IMR-90 (cell line): ENCODE results near the gene GJB4.

Experiments
- BHLHE40 ChIP-seq: fragments of 150-350 bp; IDR thresholded peaks from 2 replicates; pipeline ENCODE4 v1.6.1; 2016; ENCODE audit warnings: mild to moderate bottlenecking, low read depth, low read length
- CEBPB ChIP-seq: IDR thresholded peaks from 2 replicates; pipeline ENCODE4 v1.6.1; 2012; ENCODE audit warnings: low read depth, low read length, improper control_type of control experiment
- ELK1 ChIP-seq: fragments of 150-350 bp; IDR thresholded peaks from 2 replicates; pipeline ENCODE4 v1.6.1; 2016; ENCODE audit warnings: low read depth, mild to moderate bottlenecking, low read length, moderate library complexity, borderline replicate concordance
- FOS ChIP-seq: fragments of 150-350 bp; IDR thresholded peaks from 2 replicates; pipeline ENCODE4 v1.6.1; 2016; ENCODE audit warnings: low read depth, low read length
- MAFK ChIP-seq: IDR thresholded peaks from 2 replicates; pipeline ENCODE4 v1.6.1; 2012; ENCODE audit warnings: low read depth, low read length, improper control_type of control experiment
- MAZ ChIP-seq: IDR thresholded peaks from 2 replicates; pipeline ENCODE4 v1.6.1; 2012; ENCODE audit warnings: low read depth, mild to moderate bottlenecking, low read length, improper control_type of control experiment, moderate library complexity, borderline replicate concordance
- POLR2A ChIP-seq: IDR thresholded peaks from 2 replicates; pipeline ENCODE4 v1.6.1; 2012; ENCODE audit warnings: mild to moderate bottlenecking, low read depth, low read length
- RAD21 ChIP-seq: IDR thresholded peaks from 2 replicates; pipeline ENCODE4 v1.6.1; 2012; ENCODE audit warnings: low read length, improper control_type of control experiment
- RFX5 ChIP-seq: IDR thresholded peaks from 2 replicates; pipeline ENCODE4 v1.8.0; 2012; ENCODE audit warnings: low read depth, mild to moderate bottlenecking, low read length, moderate library complexity
- SMC3 ChIP-seq: fragments of 150-350 bp; IDR thresholded peaks from 2 replicates; pipeline ENCODE4 v1.6.1; 2016; ENCODE audit warnings: low read depth, mild to moderate bottlenecking, antibody characterized with exemption, low read length, moderate library complexity
- USF2 ChIP-seq: fragments of 150-350 bp; IDR thresholded peaks from 2 replicates; pipeline ENCODE4 v1.6.1; 2017; ENCODE audit warnings: mild to moderate bottlenecking, antibody characterized with exemption, low read length, low read depth
- TF ChIP-seq, protein P1 (sequence below): conservative IDR thresholded peaks from 2 replicates; pipeline ENCODE4 v1.5.1; 2012; ENCODE audit warnings: mild to moderate bottlenecking, low read depth, low read length, improper control_type of control experiment

DNA sequence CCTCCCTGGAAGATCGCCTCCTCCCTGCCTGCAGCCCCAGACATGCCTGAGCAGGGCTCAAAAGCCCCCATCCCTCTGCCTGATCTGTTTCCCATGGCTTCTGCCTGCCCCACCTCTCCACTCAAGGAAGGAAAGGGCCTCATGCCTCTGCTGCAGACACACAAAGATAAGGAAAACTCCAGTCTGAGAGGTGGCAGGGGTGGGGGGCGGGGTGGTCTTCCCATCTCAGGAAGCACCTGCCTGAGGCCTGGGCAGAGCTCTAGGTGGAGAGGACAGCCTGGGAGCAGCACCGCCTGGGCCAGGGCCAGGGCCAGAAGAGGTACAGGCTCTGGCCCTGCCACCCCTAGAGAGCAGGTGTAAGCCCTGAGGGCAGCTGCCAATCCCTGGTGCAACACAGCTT, 17.4 kb downstream of the GJB4 start:
- TF ChIP-seq, protein P1, sequence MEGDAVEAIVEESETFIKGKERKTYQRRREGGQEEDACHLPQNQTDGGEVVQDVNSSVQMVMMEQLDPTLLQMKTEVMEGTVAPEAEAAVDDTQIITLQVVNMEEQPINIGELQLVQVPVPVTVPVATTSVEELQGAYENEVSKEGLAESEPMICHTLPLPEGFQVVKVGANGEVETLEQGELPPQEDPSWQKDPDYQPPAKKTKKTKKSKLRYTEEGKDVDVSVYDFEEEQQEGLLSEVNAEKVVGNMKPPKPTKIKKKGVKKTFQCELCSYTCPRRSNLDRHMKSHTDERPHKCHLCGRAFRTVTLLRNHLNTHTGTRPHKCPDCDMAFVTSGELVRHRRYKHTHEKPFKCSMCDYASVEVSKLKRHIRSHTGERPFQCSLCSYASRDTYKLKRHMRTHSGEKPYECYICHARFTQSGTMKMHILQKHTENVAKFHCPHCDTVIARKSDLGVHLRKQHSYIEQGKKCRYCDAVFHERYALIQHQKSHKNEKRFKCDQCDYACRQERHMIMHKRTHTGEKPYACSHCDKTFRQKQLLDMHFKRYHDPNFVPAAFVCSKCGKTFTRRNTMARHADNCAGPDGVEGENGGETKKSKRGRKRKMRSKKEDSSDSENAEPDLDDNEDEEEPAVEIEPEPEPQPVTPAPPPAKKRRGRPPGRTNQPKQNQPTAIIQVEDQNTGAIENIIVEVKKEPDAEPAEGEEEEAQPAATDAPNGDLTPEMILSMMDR, result no peak
- TF ChIP-seq POLR2A, result no peak
- no peak for TF ChIP-seq USF2
- no peak for TF ChIP-seq RFX5
- no peak for TF ChIP-seq FOS
- TF ChIP-seq ELK1, result no peak
- TF ChIP-seq MAZ, result no peak
- no peak for TF ChIP-seq MAFK
- no peak for TF ChIP-seq CEBPB
- TF ChIP-seq RAD21, result no peak
- TF ChIP-seq SMC3, result no peak
- no peak for TF ChIP-seq BHLHE40
